Trophoblast cell (in vitro differentiated cells and primary cell): Measurements from ENCODE around the gene ALK.

Experiments
- DNase-seq, 2 donors: peaks; one replicate each; pipeline ENCODE4 v3.0.0-alpha.2; 2016
- H2AFZ ChIP-seq: 2 replicates; pipeline ENCODE4 v1.6.1; 2013; ENCODE audit warnings: low read length, moderate library complexity, mild to moderate bottlenecking; ENCODE audit not compliant: insufficient read depth, poor library complexity
- H2AK5ac ChIP-seq: 2 replicates; pipeline ENCODE4 v1.6.1; 2013; ENCODE audit warnings: mild to moderate bottlenecking, low read length
- H2BK120ac ChIP-seq: 2 replicates; pipeline ENCODE4 v1.6.1; 2013; ENCODE audit warnings: low read length, mild to moderate bottlenecking, moderate library complexity; ENCODE audit not compliant: insufficient read depth, poor library complexity
- H2BK12ac ChIP-seq: 2 replicates; pipeline ENCODE4 v1.6.1; 2013; ENCODE audit warnings: mild to moderate bottlenecking, low read length, moderate library complexity
- H2BK5ac ChIP-seq: 2 replicates; pipeline ENCODE4 v1.6.1; 2013; ENCODE audit warnings: low read length, low read depth, moderate library complexity, mild to moderate bottlenecking; ENCODE audit not compliant: poor library complexity
- H3K14ac ChIP-seq: 2 replicates; pipeline ENCODE4 v1.6.1; 2013; ENCODE audit warnings: mild to moderate bottlenecking, low read length
- H3K18ac ChIP-seq: 2 replicates; pipeline ENCODE4 v1.6.1; 2013; ENCODE audit warnings: mild to moderate bottlenecking, low read length
- H3K23ac ChIP-seq: 2 replicates; pipeline ENCODE4 v1.6.1; 2013; ENCODE audit warnings: low read length
- H3K27ac ChIP-seq: 2 replicates; pipeline ENCODE4 v1.5.1; 2013; ENCODE audit warnings: low read depth, mild to moderate bottlenecking, inconsistent platforms, low read length, moderate library complexity
- H3K27me3 ChIP-seq: 2 replicates; pipeline ENCODE4 v1.6.1; 2013; ENCODE audit warnings: inconsistent platforms, mild to moderate bottlenecking, low read length, moderate library complexity; ENCODE audit not compliant: insufficient read depth
- H3K36me3 ChIP-seq, 2 experiments: 1 replicate in 1 of 2; 2 replicates in 1 of 2; pipeline ENCODE4 v1.6.1; 2013; ENCODE audit warnings: low read length in 2 of 2, mild to moderate bottlenecking in 2 of 2, moderate library complexity in 1 of 2; ENCODE audit not compliant: insufficient read depth in 2 of 2, control insufficient read depth in 1 of 2
- H3K4ac ChIP-seq: 2 replicates; pipeline ENCODE4 v1.6.1; 2013; ENCODE audit warnings: low read depth, mild to moderate bottlenecking, low read length, moderate library complexity
- H3K4me1 ChIP-seq, 2 experiments: 1 replicate in 1 of 2; 2 replicates in 1 of 2; pipeline ENCODE4 v1.6.1; 2013; ENCODE audit warnings: low read length in 2 of 2, mild to moderate bottlenecking in 2 of 2, moderate library complexity in 1 of 2; ENCODE audit not compliant: insufficient read depth in 2 of 2, control insufficient read depth in 1 of 2
- H3K4me2 ChIP-seq: 2 replicates; pipeline ENCODE4 v1.6.1; 2013; ENCODE audit warnings: inconsistent platforms, mild to moderate bottlenecking, low read length, moderate library complexity
- H3K4me3 ChIP-seq: 2 replicates; pipeline ENCODE4 v1.5.1; 2013; ENCODE audit warnings: mild to moderate bottlenecking, low read depth, low read length, inconsistent platforms
- H3K79me1 ChIP-seq: one replicate; pipeline ENCODE4 v1.6.1; 2013; ENCODE audit warnings: low read length
- H3K79me2 ChIP-seq: 2 replicates; pipeline ENCODE4 v1.6.1; 2013; ENCODE audit warnings: low read length, mild to moderate bottlenecking; ENCODE audit not compliant: control insufficient read depth, insufficient read depth, poor library complexity
- H3K9ac ChIP-seq: 2 replicates; pipeline ENCODE4 v1.6.1; 2013; ENCODE audit warnings: mild to moderate bottlenecking, low read length
- H3K9me3 ChIP-seq: 2 replicates; pipeline ENCODE4 v1.6.1; 2013; ENCODE audit warnings: low read depth, mild to moderate bottlenecking, control low read depth, inconsistent platforms, low read length; ENCODE audit not compliant: insufficient read depth
- H4K12ac ChIP-seq: 2 replicates; pipeline ENCODE4 v1.6.1; 2013; ENCODE audit warnings: low read depth, mild to moderate bottlenecking, low read length, moderate library complexity
- H4K8ac ChIP-seq: 2 replicates; pipeline ENCODE4 v1.6.1; 2013; ENCODE audit warnings: low read depth, mild to moderate bottlenecking, low read length, moderate library complexity
- H4K91ac ChIP-seq: one replicate; pipeline ENCODE4 v1.6.1; 2013; ENCODE audit warnings: low read depth, mild to moderate bottlenecking, low read length, moderate library complexity
- WGBS: extraction: QIAGEN DNeasy Blood & Tissue Kit; methylation state at CpG from one replicate; pipeline ENCODE4 v1.1.7; 2013; ENCODE audit warnings: missing lambda C conversion rate; ENCODE audit not compliant: insufficient read length, insufficient coverage; ENCODE audit errors: extremely low coverage; 5-methylcytosine and 5-hydroxymethylcytosine counted together

The ALK gene

DNA sequence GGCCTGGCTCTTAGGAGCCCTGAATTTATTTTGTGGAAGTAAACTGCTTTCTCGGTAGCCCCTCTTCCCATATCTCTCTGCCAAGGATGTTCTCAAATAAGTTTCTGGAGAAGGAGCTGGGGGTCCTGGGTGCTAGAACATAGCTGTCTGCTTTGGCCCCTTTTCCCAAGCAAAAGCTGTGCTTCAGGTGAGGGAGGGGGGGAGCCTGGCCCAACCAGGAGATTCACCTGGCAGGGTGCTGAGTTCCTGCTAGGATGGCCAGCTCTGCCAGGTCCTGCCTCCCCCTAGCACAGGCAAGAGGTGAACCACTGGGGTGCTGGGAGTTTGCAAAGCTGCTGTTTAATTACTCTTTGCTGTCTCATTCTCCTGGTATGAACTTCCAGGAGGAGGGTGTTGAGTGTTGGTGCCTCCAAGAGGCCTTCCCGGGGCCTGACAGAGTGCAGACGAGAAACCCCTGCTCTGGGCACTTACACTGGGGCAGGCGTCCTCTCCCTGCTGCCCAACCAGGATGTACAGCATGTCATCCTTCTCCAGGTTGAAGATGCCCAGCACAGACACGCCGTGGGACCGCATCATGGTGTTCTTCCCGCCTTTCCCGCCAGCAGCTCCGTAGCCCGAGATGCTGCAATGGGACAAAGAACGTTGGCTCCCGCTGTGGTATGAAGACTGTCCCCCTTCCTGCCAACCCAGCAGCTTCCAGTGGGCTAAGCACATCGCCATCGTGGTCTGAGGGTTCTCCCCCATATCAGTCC is 682.0 kb downstream of the ALK start:
- Histone ChIP-seq H3K27ac (no peak overlapping the region), H2BK120ac (no peak overlapping the region), H4K8ac (no peak overlapping the region), H3K36me3 (no peaks in the 10 kb centered on the region), H4K91ac (no peak overlapping the region), H2AK5ac (no peak overlapping the region), H3K4me3 (no peak overlapping the region), H3K27me3 (no peaks in the 10 kb centered on the region), H3K14ac (no peak overlapping the region), H2BK5ac (no peak overlapping the region), H2BK12ac (no peak overlapping the region), H3K4me1 (peaks cover 0 to 3% of the 10 kb centered on the region in 2 experiments), H2AFZ (no peak overlapping the region), H3K18ac (no peak overlapping the region), H3K79me2 (no peaks in the 10 kb centered on the region), H3K4ac (no peak overlapping the region), H3K9ac (no peak overlapping the region), H3K9me3 (no peaks in the 10 kb centered on the region), H3K23ac (no peak overlapping the region), H3K79me1 (no peaks in the 10 kb centered on the region), H4K12ac (no peak overlapping the region), H3K4me2 (no peak overlapping the region)
- DNase-seq, result no peak
- no CpG with 5 or more reads among the region's 15 CpGs for WGBS

DNA sequence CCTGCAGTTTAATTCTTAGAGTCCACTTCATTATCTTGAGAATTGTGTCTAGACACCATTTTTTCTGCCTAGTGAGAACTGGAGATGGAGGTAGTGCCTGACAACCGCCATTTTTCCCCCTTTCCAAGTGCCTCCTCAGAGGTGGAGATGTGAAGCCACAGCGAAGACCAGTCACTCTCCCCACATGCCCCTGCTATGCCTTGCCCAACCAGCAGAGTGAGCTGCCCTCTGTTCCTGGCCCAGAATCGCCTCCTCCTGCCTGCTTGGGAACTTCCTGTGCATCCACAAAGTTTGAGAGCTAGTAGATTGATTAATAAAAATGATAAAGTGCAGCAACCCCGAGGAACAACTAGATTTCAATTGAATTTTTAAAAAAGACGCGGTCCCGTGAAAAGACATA is 682.9 kb downstream of the ALK start:
- DNase-seq, result peak in 1 of 2 donors; percentile 34
- WGBS, result no CpG with 5 or more reads among the region's 7 CpGs
- no peak overlapping the region for H3K23ac ChIP-seq
- H3K4me1 ChIP-seq, result peaks cover 3 to 9% of the 10 kb centered on the region in 2 experiments
- H3K27ac ChIP-seq, result no peak overlapping the region
- no peak overlapping the region for H3K14ac ChIP-seq
- H3K9ac ChIP-seq, result no peak overlapping the region
- H3K4me3 ChIP-seq, result no peak overlapping the region
- H3K79me2 ChIP-seq, result no peaks in the 10 kb centered on the region
- H3K9me3 ChIP-seq, result no peaks in the 10 kb centered on the region
- no peaks in the 10 kb centered on the region for H3K79me1 ChIP-seq
- H2BK120ac ChIP-seq, result no peak overlapping the region
- H2AFZ ChIP-seq, result no peak overlapping the region
- H3K18ac ChIP-seq, result no peak overlapping the region
- H2BK12ac ChIP-seq, result no peak overlapping the region
- H4K91ac ChIP-seq, result no peak overlapping the region
- H3K36me3 ChIP-seq, result no peaks in the 10 kb centered on the region
- no peaks in the 10 kb centered on the region for H3K27me3 ChIP-seq
- H2AK5ac ChIP-seq, result no peak overlapping the region
- H3K4me2 ChIP-seq, result no peak overlapping the region
- no peak overlapping the region for H3K4ac ChIP-seq
- H2BK5ac ChIP-seq, result no peak overlapping the region
- no peak overlapping the region for H4K8ac ChIP-seq
- H4K12ac ChIP-seq, result no peak overlapping the region

DNA sequence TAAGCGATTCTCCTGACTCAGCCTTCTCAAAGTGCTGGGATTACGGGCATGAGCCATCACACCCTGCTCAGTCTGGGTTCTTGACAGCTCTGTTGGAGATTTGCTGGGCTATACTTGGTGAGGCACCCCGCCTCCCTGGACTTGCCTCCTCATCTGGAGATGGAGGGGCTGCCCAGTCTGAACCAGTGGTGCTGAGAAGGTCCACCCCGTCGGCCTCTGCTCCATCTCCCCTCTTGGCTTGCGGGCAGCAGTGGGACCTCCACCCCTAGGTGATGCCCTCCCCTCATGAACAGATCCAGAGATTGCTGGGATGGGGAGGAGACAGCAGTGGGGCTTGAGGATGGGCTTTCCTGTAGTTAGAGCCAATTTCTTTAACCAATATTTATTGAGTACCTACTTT is 685.3 kb downstream of the ALK start:
- Histone ChIP-seq H4K91ac (no peak overlapping the region), H2BK5ac (no peak overlapping the region), H4K12ac (no peak overlapping the region), H3K23ac (no peak overlapping the region), H2AFZ (no peak overlapping the region), H4K8ac (no peak overlapping the region), H3K79me2 (no peaks in the 10 kb centered on the region), H2BK12ac (no peak overlapping the region), H2AK5ac (no peak overlapping the region), H3K14ac (no peak overlapping the region), H3K4me2 (no peak overlapping the region), H3K27ac (no peak overlapping the region), H3K4me1 (peaks cover 3 to 12% of the 10 kb centered on the region in 2 experiments), H3K4me3 (no peak overlapping the region), H3K36me3 (no peaks in the 10 kb centered on the region), H3K79me1 (no peaks in the 10 kb centered on the region), H3K9me3 (no peaks in the 10 kb centered on the region), H3K27me3 (no peaks in the 10 kb centered on the region), H2BK120ac (no peak overlapping the region), H3K18ac (no peak overlapping the region), H3K9ac (no peak overlapping the region), H3K4ac (no peak overlapping the region)
- WGBS, result no CpG with 5 or more reads among the region's 6 CpGs
- no peak for DNase-seq

DNA sequence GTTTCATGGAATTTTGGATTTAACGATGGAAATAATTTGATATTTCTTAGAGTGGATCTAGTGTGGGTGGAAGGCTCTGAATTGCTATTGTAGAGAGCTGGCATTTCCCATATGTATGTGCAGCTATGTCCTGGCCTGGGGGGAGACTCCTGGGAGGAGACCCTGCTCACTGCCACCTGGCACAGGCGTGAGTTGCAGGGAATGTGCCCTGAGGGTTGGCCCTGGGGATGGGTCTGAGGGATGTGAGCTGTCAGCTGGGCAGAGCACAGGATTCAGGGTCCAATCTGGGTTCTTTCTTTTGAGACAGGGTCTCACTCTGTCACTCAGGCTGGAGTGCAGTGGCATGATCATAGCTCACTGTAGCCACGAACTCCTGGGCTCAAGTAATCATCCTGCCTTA is 686.0 kb downstream of the ALK start:
- Histone ChIP-seq H3K4me1 (peaks cover 3 to 12% of the 10 kb centered on the region in 2 experiments), H3K27ac (no peak overlapping the region), H3K4me3 (no peak overlapping the region), H2AFZ (no peak overlapping the region), H3K27me3 (no peaks in the 10 kb centered on the region), H3K36me3 (no peaks in the 10 kb centered on the region), H2BK12ac (no peak overlapping the region), H2BK5ac (no peak overlapping the region), H3K79me2 (no peaks in the 10 kb centered on the region), H3K4ac (no peak overlapping the region), H2BK120ac (no peak overlapping the region), H4K91ac (no peak overlapping the region), H3K9me3 (no peaks in the 10 kb centered on the region), H3K9ac (no peak overlapping the region), H4K12ac (no peak overlapping the region), H3K18ac (no peak overlapping the region), H3K79me1 (no peaks in the 10 kb centered on the region), H2AK5ac (no peak overlapping the region), H3K23ac (no peak overlapping the region), H4K8ac (no peak overlapping the region), H3K14ac (no peak overlapping the region), H3K4me2 (no peak overlapping the region)
- peak; percentile 37 to 68 for DNase-seq
- 100% methylated on average over 1 of the region's 3 CpGs for WGBS
